DMS 273 treated with DMSO at 0.1 percent for 48 hours (cell line): Measurements from ENCODE around the gene LEMD3.
"Not testable (repeated sequence)": the region's sequence is repeated elsewhere in the genome, so short reads cannot be mapped to it uniquely, and the experiment has no call there.

ENCODE experiments used
- DNase-seq: peaks from one replicate; lab custom pipeline; 2025; lab: John Stamatoyannopoulos, UW

The LEMD3 gene

DNA sequence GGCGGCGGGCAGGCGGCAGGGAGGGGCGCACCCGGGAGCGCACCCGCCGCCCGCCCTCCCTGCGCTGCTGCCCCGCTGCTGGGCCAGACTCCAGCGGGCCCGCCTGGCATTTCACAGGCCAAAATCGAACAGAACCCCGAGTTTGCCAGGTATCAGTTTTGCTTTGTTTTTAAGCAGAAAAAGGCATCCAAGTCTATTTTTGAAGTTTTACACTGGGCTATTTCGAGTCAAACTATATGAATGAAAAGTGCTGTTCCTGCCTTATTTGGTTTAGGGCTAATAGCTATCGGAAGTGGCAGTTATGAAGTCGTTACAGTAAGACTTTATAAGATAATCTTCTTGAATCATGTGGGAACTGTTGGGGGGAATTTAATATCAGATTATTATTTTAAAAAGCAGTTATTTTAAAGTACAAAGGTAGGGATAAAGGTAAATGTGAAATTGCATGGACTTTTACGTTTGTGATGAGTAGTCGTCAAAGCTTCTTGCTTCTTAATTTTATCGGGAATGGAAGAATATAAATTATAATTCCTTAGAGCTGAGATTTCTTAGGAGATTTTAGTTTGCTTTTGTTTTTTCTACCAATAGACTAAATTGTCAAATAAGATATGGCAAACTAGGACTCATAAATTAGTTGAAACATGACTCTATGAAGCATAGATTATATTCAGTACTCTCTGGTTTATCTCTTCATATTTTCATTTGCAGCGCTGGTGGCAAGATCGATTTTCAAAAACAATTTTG, 110.2 kb downstream of the LEMD3 start:
- no peak for DNase-seq

DNA sequence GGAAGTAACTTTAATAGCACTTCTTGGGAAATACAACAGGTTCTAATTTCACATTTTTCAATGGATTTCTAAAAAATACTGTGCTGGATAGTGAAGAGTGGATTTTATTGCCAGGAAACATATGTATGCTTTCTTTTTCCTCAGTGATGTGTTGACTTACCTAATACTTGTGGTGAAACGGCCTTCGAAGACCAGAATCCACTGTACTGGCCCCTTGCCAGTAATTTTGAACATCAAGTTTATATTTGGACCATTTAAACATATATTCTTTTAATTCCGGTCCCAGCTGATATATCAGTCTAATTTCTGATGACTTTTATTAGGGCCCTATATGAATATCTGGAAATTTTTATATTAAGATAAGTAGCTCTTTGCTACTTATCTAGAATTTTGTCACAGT, 110.9 kb downstream of the LEMD3 start:
- DNase-seq = no peak

- no peak for DNase-seq
Measured at GRCh38 chr12:65282840-65283239, 113.5 kb downstream of the LEMD3 start.

DNA sequence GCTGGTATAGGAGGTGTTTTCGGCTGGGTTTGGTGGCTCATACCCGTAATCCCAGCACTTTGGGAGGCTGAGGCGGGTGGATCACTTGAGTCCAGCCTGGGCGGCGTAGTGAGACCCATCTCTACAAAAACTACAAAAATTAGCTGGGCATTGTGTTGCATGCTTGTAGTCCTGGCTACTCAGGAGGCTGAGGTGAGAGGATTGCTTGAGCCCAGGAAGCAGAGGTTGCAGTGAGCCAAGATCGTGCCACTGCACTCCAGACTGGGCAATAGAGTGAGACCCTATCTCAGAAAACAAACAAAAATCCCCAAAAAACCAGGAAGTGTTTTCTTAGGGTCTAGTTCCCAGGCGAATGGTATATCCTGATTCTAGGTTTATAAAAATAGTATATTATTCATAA, 116.1 kb downstream of the LEMD3 start:
- DNase-seq = not testable (repeated sequence)

- DNase-seq = no peak
Measured at GRCh38 chr12:65287426-65287825, 118.0 kb downstream of the LEMD3 start.

GRCh38 chr12:65292241-65292640, 122.9 kb downstream of the LEMD3 start:
- DNase-seq = no peak

DNA sequence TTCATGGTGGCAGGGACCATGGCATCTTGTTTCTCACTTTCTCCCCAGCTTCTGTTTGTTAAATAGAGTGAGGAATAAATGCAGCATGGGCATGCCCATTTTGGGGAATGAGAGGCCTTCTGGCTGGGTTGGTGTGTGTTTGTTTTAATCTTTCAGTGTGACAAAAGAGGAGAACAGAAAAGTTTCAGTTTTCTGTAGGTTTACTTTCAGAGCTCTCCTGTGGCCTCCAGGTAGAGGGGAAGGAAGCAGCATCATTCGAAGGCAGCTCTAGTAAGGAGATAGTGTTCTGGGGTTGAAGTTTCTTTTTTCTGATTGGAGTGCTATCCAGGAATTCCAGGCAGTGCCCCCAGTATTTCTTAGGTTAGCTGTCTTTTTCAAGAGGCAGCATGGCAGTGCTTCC, 124.4 kb downstream of the LEMD3 start:
- no peak for DNase-seq

DNA sequence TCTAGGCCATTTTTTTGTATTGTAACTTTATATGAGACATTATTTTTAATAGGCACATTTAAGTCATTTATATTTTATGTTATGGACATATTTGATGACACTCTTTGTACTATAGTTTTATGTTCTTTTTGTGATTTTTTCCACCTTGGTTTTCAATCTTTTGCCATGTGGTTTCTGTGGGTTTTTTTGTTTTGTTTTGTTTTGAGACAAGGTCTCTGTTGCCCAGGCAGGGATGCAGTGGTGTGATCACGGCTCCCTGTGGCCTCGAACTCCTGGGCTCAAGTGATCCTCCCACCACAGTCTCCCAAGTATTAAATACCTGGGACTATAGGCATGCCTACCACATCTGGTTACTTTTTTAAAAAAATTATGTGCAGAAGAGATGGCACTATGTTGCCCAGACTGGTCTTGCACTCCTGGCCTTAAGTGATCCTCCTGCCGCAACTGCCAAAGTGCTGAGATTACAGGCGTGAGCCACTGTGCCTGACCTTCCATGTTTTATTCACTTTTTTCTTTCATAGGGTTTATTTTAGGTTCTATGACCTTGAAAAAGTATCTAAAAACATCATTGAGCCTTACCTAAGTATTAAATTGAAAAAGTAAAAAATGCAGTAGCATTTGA, 125.4 kb downstream of the LEMD3 start:
- DNase-seq = no peak

DNA sequence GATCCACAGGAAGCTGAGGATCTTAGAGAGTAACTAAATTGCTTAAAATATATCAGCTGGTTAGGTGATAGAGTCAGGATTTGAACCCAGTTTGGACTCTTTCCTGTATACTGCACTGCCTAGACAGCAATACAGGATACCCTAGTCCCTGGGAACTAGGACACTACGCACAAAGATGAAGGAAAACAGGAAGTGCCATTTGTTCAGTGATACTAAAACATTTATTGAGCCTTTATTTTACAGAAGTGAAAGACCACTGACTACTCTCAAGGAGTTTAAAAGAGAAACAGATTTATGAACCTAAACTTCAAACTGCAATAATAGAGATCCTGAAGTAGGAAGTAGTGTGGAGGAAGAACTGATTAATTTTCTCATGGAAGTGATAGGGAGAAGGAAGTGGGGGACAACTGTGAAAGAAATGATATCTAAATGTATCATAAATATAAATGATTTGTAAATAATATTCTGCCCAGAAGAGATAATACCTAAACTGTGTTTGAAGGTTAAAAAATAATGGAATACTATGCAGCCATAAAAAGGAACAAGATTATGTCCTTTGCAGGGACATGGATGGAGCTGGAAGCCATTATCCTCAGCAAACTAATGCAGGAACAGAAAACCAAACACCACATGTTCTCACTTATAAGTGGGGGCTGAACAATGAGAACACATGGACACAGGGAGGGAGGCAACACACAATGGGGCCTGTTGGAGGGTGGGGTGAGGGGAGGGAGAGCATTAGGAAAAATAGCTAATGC, 127.3 kb downstream of the LEMD3 start:
- no peak for DNase-seq
